Measurements from ENCODE around the gene TLR9. TPM values are rescaled to one million over a fixed set of nuclear protein-coding genes. Genes with fewer than 3 reads are reported as not detected.

The TLR9 gene
- total RNA-seq, 1 experiment from 2014 or later, result 0.14 TPM

DNA sequence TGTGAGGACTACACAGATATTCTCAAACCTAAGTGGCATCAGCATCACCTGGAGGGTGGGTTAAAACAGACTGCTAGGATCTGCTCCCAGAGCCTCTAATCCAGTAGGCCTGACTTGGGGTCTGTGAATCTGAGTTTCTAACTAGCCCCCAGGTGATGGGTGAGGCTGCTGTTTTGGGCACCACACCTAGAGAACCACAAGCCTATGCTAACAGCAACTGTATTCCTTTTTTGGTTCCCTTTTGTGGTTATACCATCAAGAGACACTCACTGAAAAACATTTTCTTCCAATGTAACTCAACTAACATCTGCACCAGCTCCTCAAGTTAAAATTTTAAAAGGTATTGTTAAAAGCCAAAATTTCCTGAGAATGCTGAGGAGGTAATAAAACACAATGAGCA is 37.0 kb upstream of the TLR9 start:
- TF ChIP-seq, protein P1, sequence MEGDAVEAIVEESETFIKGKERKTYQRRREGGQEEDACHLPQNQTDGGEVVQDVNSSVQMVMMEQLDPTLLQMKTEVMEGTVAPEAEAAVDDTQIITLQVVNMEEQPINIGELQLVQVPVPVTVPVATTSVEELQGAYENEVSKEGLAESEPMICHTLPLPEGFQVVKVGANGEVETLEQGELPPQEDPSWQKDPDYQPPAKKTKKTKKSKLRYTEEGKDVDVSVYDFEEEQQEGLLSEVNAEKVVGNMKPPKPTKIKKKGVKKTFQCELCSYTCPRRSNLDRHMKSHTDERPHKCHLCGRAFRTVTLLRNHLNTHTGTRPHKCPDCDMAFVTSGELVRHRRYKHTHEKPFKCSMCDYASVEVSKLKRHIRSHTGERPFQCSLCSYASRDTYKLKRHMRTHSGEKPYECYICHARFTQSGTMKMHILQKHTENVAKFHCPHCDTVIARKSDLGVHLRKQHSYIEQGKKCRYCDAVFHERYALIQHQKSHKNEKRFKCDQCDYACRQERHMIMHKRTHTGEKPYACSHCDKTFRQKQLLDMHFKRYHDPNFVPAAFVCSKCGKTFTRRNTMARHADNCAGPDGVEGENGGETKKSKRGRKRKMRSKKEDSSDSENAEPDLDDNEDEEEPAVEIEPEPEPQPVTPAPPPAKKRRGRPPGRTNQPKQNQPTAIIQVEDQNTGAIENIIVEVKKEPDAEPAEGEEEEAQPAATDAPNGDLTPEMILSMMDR (IDR thresholded peaks at IDR 0.05; ENCODE audit: unreplicated experiment), result no peak
- DNase-seq, result no peak
- Mint-ChIP-seq H3K4me3 (ENCODE audit: low read depth, unreplicated experiment) (no peak overlapping the region), H3K27me3 (ENCODE audit: unreplicated experiment) (no peaks in the 10 kb centered on the region), H3K9me3 (ENCODE audit: low read depth, unreplicated experiment) (no peaks in the 10 kb centered on the region), H3K4me1 (ENCODE audit: low read depth, unreplicated experiment) (peaks cover 25% of the 10 kb centered on the region), H3K27ac (ENCODE audit: unreplicated experiment) (no peak overlapping the region), H3K36me3 (ENCODE audit: insufficient read depth, unreplicated experiment) (peaks cover 81% of the 10 kb centered on the region)
- BruUV-seq (replicated peaks), result no TSS peak
- intact Hi-C loops (cut with micrococcal nuclease; ENCODE audit: unreplicated experiment), result no loop called here
- CTCF ChIA-PET, result no interaction called here

DNA sequence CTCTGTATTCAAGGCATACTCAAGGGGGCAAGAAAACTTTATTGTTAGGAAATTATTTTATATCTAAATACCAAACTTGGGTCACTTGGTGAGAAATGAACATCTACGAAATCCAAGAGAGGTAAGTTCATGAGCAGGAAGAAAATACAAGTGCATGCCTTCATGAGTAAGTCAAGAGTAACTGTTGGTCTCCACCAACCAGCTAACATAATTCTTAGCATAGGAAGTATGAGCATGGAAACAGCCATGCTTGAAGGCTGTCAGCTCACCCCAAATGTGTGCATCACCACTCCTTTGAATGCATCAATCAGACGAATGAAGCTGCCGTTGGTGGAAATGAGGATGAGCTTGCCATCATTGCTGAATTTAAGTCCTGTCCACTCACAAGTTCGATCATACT is 34.0 kb upstream of the TLR9 start:
- H3K27me3 Mint-ChIP-seq (ENCODE audit: unreplicated experiment), result no peaks in the 10 kb centered on the region
- TF ChIP-seq, protein P1 (IDR thresholded peaks at IDR 0.05; ENCODE audit: unreplicated experiment), result no peak
- H3K27ac Mint-ChIP-seq (ENCODE audit: unreplicated experiment), result no peak overlapping the region

DNA sequence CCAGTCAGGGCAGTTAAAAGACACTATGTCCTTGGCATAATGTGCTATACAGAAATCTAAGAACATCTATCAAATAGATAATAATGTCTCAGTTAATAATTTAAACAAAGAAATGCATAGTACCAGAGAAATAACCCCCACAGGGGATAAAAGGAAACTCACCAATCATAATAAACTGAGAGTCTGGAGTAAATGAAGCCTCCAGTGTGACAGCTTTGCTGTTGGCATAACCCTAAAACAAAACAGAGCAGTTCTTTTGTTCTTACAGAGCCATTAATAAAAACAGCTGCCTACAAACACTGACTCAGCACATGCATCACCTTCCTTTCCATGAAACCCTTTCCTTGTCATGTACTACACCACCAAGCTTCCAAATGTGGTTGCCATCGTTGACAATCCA is 33.6 kb upstream of the TLR9 start:
- H3K9me3 Mint-ChIP-seq (ENCODE audit: low read depth, unreplicated experiment), result no peaks in the 10 kb centered on the region
- intact Hi-C loops (cut with micrococcal nuclease; ENCODE audit: unreplicated experiment), result no loop called here
- CTCF ChIA-PET, result no interaction called here

More for the DNA sequence above, 34.0 kb upstream of the TLR9 start:
- no TSS peak for BruUV-seq (replicated peaks)
- intact Hi-C loops (cut with micrococcal nuclease; ENCODE audit: unreplicated experiment), result no loop called here
- Mint-ChIP-seq H3K4me3 (ENCODE audit: low read depth, unreplicated experiment) (no peak overlapping the region), H3K36me3 (ENCODE audit: insufficient read depth, unreplicated experiment) (peaks cover 73% of the 10 kb centered on the region), H3K9me3 (ENCODE audit: low read depth, unreplicated experiment) (no peaks in the 10 kb centered on the region), H3K4me1 (ENCODE audit: low read depth, unreplicated experiment) (peaks cover 16% of the 10 kb centered on the region)
- CTCF ChIA-PET, result no interaction called here
- no peak for DNase-seq

DNA sequence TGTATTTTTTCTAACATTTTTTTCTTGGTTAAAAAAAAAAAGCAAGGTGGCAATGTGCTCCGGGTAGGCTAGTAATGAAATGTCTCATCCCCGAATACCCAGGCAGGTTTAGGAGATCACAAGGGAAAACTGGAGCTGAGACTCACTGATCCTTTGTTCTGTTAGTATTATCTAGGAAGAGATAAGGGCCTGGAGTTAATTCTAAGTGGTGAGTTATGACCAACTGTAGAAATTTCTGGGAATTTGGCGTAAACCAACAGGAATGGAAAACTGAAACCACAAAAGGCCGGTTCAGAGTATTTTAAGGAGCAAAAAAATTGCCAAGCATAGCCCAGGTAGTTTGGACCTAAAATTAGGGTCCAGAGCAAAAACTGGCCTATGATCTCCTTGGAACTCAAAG is 32.5 kb upstream of the TLR9 start:
- no peaks in the 10 kb centered on the region for H3K9me3 Mint-ChIP-seq (ENCODE audit: low read depth, unreplicated experiment)
- BruUV-seq (replicated peaks), result no TSS peak
- CTCF ChIA-PET, result no interaction called here
- no peak overlapping the region for H3K4me3 Mint-ChIP-seq (ENCODE audit: low read depth, unreplicated experiment)
- H3K27ac Mint-ChIP-seq (ENCODE audit: unreplicated experiment), result no peak overlapping the region
- peaks cover 72% of the 10 kb centered on the region for H3K36me3 Mint-ChIP-seq (ENCODE audit: insufficient read depth, unreplicated experiment)
- intact Hi-C loops (cut with micrococcal nuclease; ENCODE audit: unreplicated experiment), result no loop called here
- no peaks in the 10 kb centered on the region for H3K27me3 Mint-ChIP-seq (ENCODE audit: unreplicated experiment)
- TF ChIP-seq, protein P1 (IDR thresholded peaks at IDR 0.05; ENCODE audit: unreplicated experiment), result no peak
- DNase-seq, result no peak
- peaks cover under 1% of the 10 kb centered on the region for H3K4me1 Mint-ChIP-seq (ENCODE audit: low read depth, unreplicated experiment)

More for the DNA sequence above, 33.6 kb upstream of the TLR9 start:
- DNase-seq, result no peak
- H3K27ac Mint-ChIP-seq (ENCODE audit: unreplicated experiment), result no peak overlapping the region
- H3K36me3 Mint-ChIP-seq (ENCODE audit: insufficient read depth, unreplicated experiment), result peaks cover 72% of the 10 kb centered on the region
- no TSS peak for BruUV-seq (replicated peaks)
- no peak overlapping the region for H3K4me3 Mint-ChIP-seq (ENCODE audit: low read depth, unreplicated experiment)
- TF ChIP-seq, protein P1 (IDR thresholded peaks at IDR 0.05; ENCODE audit: unreplicated experiment), result no peak
- peaks cover 12% of the 10 kb centered on the region for H3K4me1 Mint-ChIP-seq (ENCODE audit: low read depth, unreplicated experiment)
- no peaks in the 10 kb centered on the region for H3K27me3 Mint-ChIP-seq (ENCODE audit: unreplicated experiment)
